ENCODE results near the gene ASB5.
"Not testable (repeated sequence)": the region's sequence is repeated elsewhere in the genome, so short reads cannot be mapped to it uniquely, and the experiment has no call there.

The ASB5 gene

GRCh38 chr4:176292920-176293319, 23.9 kb upstream of the ASB5 start:
- H3K4me3 Mint-ChIP-seq, result no peak overlapping the region
- no peaks in the 10 kb centered on the region for H3K27me3 Mint-ChIP-seq
- H3K4me1 Mint-ChIP-seq (ENCODE audit: low read depth), result no peaks in the 10 kb centered on the region
- no peaks in the 10 kb centered on the region for H3K9me3 Mint-ChIP-seq
- H3K36me3 Mint-ChIP-seq (ENCODE audit: low read depth), result no peaks in the 10 kb centered on the region
- DNase-seq, result no peak
- H3K27ac Mint-ChIP-seq, result no peak overlapping the region

- no peak overlapping the region for H3K4me3 Mint-ChIP-seq
- H3K36me3 Mint-ChIP-seq (ENCODE audit: low read depth), result no peaks in the 10 kb centered on the region
- H3K27me3 Mint-ChIP-seq, result no peaks in the 10 kb centered on the region
- no peaks in the 10 kb centered on the region for H3K4me1 Mint-ChIP-seq (ENCODE audit: low read depth)
- no peak overlapping the region for H3K27ac Mint-ChIP-seq
- no peak for DNase-seq
- H3K9me3 Mint-ChIP-seq, result no peaks in the 10 kb centered on the region
These were observed 22.7 kb upstream of the ASB5 start for GRCh38 chr4:176291748-176292147.

- H3K27me3 Mint-ChIP-seq, result no peaks in the 10 kb centered on the region
- H3K9me3 Mint-ChIP-seq, result no peaks in the 10 kb centered on the region
- no peaks in the 10 kb centered on the region for H3K36me3 Mint-ChIP-seq (ENCODE audit: low read depth)
- no peak overlapping the region for H3K4me3 Mint-ChIP-seq
- H3K4me1 Mint-ChIP-seq (ENCODE audit: low read depth), result no peaks in the 10 kb centered on the region
- DNase-seq, result no peak
- H3K27ac Mint-ChIP-seq, result no peak overlapping the region
These were observed 21.5 kb upstream of the ASB5 start for GRCh38 chr4:176290520-176290919.

- Mint-ChIP-seq H3K36me3 (ENCODE audit: low read depth) (no peaks in the 10 kb centered on the region), H3K4me1 (ENCODE audit: low read depth) (no peaks in the 10 kb centered on the region), H3K27me3 (no peaks in the 10 kb centered on the region), H3K4me3 (no peak overlapping the region), H3K27ac (no peak overlapping the region), H3K9me3 (no peaks in the 10 kb centered on the region)
- no peak for DNase-seq
These were observed 20.5 kb upstream of the ASB5 start for GRCh38 chr4:176289561-176289960.

- H3K36me3 Mint-ChIP-seq (ENCODE audit: low read depth), result no peaks in the 10 kb centered on the region
- no peak overlapping the region for H3K27ac Mint-ChIP-seq
- no peaks in the 10 kb centered on the region for H3K4me1 Mint-ChIP-seq (ENCODE audit: low read depth)
- no peak for DNase-seq
- no peak overlapping the region for H3K4me3 Mint-ChIP-seq
- no peaks in the 10 kb centered on the region for H3K9me3 Mint-ChIP-seq
- no peaks in the 10 kb centered on the region for H3K27me3 Mint-ChIP-seq
These were observed 19.0 kb upstream of the ASB5 start for GRCh38 chr4:176288020-176288419.

GRCh38 chr4:176287546-176287945, 18.5 kb upstream of the ASB5 start:
- H3K27me3 Mint-ChIP-seq, result peaks cover 1% of the 10 kb centered on the region
- no peak overlapping the region for H3K4me3 Mint-ChIP-seq
- H3K4me1 Mint-ChIP-seq (ENCODE audit: low read depth), result no peaks in the 10 kb centered on the region
- no peaks in the 10 kb centered on the region for H3K36me3 Mint-ChIP-seq (ENCODE audit: low read depth)
- no peaks in the 10 kb centered on the region for H3K9me3 Mint-ChIP-seq
- H3K27ac Mint-ChIP-seq, result no peak overlapping the region
- DNase-seq, result no peak

GRCh38 chr4:176286728-176287127, 17.7 kb upstream of the ASB5 start:
- no peak overlapping the region for H3K27ac Mint-ChIP-seq
- H3K4me1 Mint-ChIP-seq (ENCODE audit: low read depth), result no peaks in the 10 kb centered on the region
- peaks cover 3% of the 10 kb centered on the region for H3K27me3 Mint-ChIP-seq
- no peak for DNase-seq
- no peaks in the 10 kb centered on the region for H3K36me3 Mint-ChIP-seq (ENCODE audit: low read depth)
- no peak overlapping the region for H3K4me3 Mint-ChIP-seq
- no peaks in the 10 kb centered on the region for H3K9me3 Mint-ChIP-seq

GRCh38 chr4:176279560-176279959, 10.5 kb upstream of the ASB5 start:
- H3K27me3 Mint-ChIP-seq, result peaks cover 37% of the 10 kb centered on the region
- not testable (repeated sequence) for H3K4me3 Mint-ChIP-seq

GRCh38 chr4:176277162-176277904, 8.3 kb upstream of the ASB5 start:
- no peaks in the 10 kb centered on the region for H3K4me1 Mint-ChIP-seq (ENCODE audit: low read depth)
- peaks cover 38% of the 10 kb centered on the region for H3K27me3 Mint-ChIP-seq
- DNase-seq, result peak; percentile 42
- H3K27ac Mint-ChIP-seq, result no peak overlapping the region
- H3K36me3 Mint-ChIP-seq (ENCODE audit: low read depth), result no peaks in the 10 kb centered on the region
- no peaks in the 10 kb centered on the region for H3K9me3 Mint-ChIP-seq
- no peak overlapping the region for H3K4me3 Mint-ChIP-seq

More at GRCh38 chr4:176279560-176279959, 10.5 kb upstream of the ASB5 start:
- not testable (repeated sequence) for DNase-seq; H3K4me1 Mint-ChIP-seq (ENCODE audit: low read depth); H3K36me3 Mint-ChIP-seq (ENCODE audit: low read depth); H3K27ac Mint-ChIP-seq; H3K9me3 Mint-ChIP-seq

- peaks cover 42% of the 10 kb centered on the region for H3K27me3 Mint-ChIP-seq
- H3K9me3 Mint-ChIP-seq, result no peaks in the 10 kb centered on the region
- DNase-seq, result no peak
- no peaks in the 10 kb centered on the region for H3K36me3 Mint-ChIP-seq (ENCODE audit: low read depth)
- H3K27ac Mint-ChIP-seq, result no peak overlapping the region
- no peaks in the 10 kb centered on the region for H3K4me1 Mint-ChIP-seq (ENCODE audit: low read depth)
- no peak overlapping the region for H3K4me3 Mint-ChIP-seq
These were observed 7.7 kb upstream of the ASB5 start for GRCh38 chr4:176276710-176277109.

GRCh38 chr4:176274441-176274840, 5.4 kb upstream of the ASB5 start:
- no peak for DNase-seq
- no peaks in the 10 kb centered on the region for H3K4me1 Mint-ChIP-seq (ENCODE audit: low read depth)
- H3K9me3 Mint-ChIP-seq, result no peaks in the 10 kb centered on the region
- no peaks in the 10 kb centered on the region for H3K36me3 Mint-ChIP-seq (ENCODE audit: low read depth)
- H3K4me3 Mint-ChIP-seq, result no peak overlapping the region
- no peak overlapping the region for H3K27ac Mint-ChIP-seq
- H3K27me3 Mint-ChIP-seq, result peaks cover 37% of the 10 kb centered on the region

GRCh38 chr4:176273736-176274135, 4.7 kb upstream of the ASB5 start:
- Mint-ChIP-seq H3K4me1 (ENCODE audit: low read depth) (no peaks in the 10 kb centered on the region), H3K27ac (no peak overlapping the region), H3K36me3 (ENCODE audit: low read depth) (no peaks in the 10 kb centered on the region), H3K4me3 (no peak overlapping the region), H3K27me3 (peaks cover 38% of the 10 kb centered on the region), H3K9me3 (no peaks in the 10 kb centered on the region)
- no peak for DNase-seq

GRCh38 chr4:176272799-176273198, 3.8 kb upstream of the ASB5 start:
- no peaks in the 10 kb centered on the region for H3K9me3 Mint-ChIP-seq
- H3K27ac Mint-ChIP-seq, result no peak overlapping the region

GRCh38 chr4:176271749-176272148, 2.7 kb upstream of the ASB5 start:
- Mint-ChIP-seq H3K4me1 (ENCODE audit: low read depth) (no peaks in the 10 kb centered on the region), H3K9me3 (no peaks in the 10 kb centered on the region), H3K27me3 (peaks cover 24% of the 10 kb centered on the region), H3K27ac (no peak overlapping the region), H3K36me3 (ENCODE audit: low read depth) (no peaks in the 10 kb centered on the region), H3K4me3 (no peak overlapping the region)
- DNase-seq, result no peak

More at GRCh38 chr4:176272799-176273198, 3.8 kb upstream of the ASB5 start:
- peaks cover 35% of the 10 kb centered on the region for H3K27me3 Mint-ChIP-seq
- H3K36me3 Mint-ChIP-seq (ENCODE audit: low read depth), result no peaks in the 10 kb centered on the region
- no peak for DNase-seq
- H3K4me3 Mint-ChIP-seq, result no peak overlapping the region
- H3K4me1 Mint-ChIP-seq (ENCODE audit: low read depth), result no peaks in the 10 kb centered on the region

GRCh38 chr4:176270669-176271068, 1.6 kb upstream of the ASB5 start:
- Mint-ChIP-seq H3K4me3 (no peak overlapping the region), H3K36me3 (ENCODE audit: low read depth) (no peaks in the 10 kb centered on the region), H3K27ac (no peak overlapping the region), H3K9me3 (no peaks in the 10 kb centered on the region), H3K27me3 (peaks cover 15% of the 10 kb centered on the region), H3K4me1 (ENCODE audit: low read depth) (no peaks in the 10 kb centered on the region)
- DNase-seq, result no peak

- no peaks in the 10 kb centered on the region for H3K9me3 Mint-ChIP-seq
- no peaks in the 10 kb centered on the region for H3K36me3 Mint-ChIP-seq (ENCODE audit: low read depth)
- no peaks in the 10 kb centered on the region for H3K4me1 Mint-ChIP-seq (ENCODE audit: low read depth)
- peaks cover 9% of the 10 kb centered on the region for H3K27me3 Mint-ChIP-seq
- no peak overlapping the region for H3K4me3 Mint-ChIP-seq
- DNase-seq, result no peak
- H3K27ac Mint-ChIP-seq, result no peak overlapping the region
These were observed 3.0 kb downstream of the ASB5 start for GRCh38 chr4:176266026-176266425.
